Activated CD8-positive, alpha-beta memory T cell treated with anti-CD3 and anti-CD28 coated beads, Interleukin-2, amount 10 ng/mL, durations not matched to agents 7 days and 5 days (primary cell): Measurements from ENCODE around the gene GATA6. TPM values are rescaled to one million over a fixed set of nuclear protein-coding genes. Genes with fewer than 3 reads are reported as not detected.
A peak's percentile ranks its signal among the peaks of the same experiment; 100 is the strongest.

ENCODE experiments used
- ATAC-seq: fragments of 150-1000 bp; cut with Tn5 transposase; one replicate; pipeline ENCODE4 v1.10.0; 2021; ENCODE audit warnings: moderate library complexity
- CTCF ChIA-PET: fragments of 350-600 bp; sonication (Branson Sonifier 250); formaldehyde crosslinking; loops from one replicate; lab custom pipeline; 2021; ENCODE audit warnings: antibody characterized with exemption; lab: Charles Lee
- DNase-seq: peaks from one replicate; pipeline ENCODE4 v3.0.0-alpha.2; 2020
- H3K27ac Mint-ChIP-seq: one replicate; pipeline ENCODE4 v1.8.0; 2021; ENCODE audit warnings: mild to moderate bottlenecking, mixed read lengths
- H3K27me3 Mint-ChIP-seq: one replicate; pipeline ENCODE4 v1.8.0; 2021; ENCODE audit warnings: mixed read lengths
- H3K36me3 Mint-ChIP-seq: one replicate; pipeline ENCODE4 v1.8.0; 2021; ENCODE audit warnings: mild to moderate bottlenecking, mixed read lengths
- H3K4me1 Mint-ChIP-seq: one replicate; pipeline ENCODE4 v1.8.0; 2021; ENCODE audit warnings: mixed read lengths
- H3K4me3 Mint-ChIP-seq: one replicate; pipeline ENCODE4 v1.8.0; 2021; ENCODE audit warnings: mild to moderate bottlenecking, moderate library complexity, mixed read lengths
- H3K9me3 Mint-ChIP-seq: one replicate; pipeline ENCODE4 v1.8.0; 2022; ENCODE audit warnings: low read depth, mixed read lengths
- total RNA-seq, 2 experiments: library from RNA; stranded (reverse); gene quantifications; one replicate each; pipeline ENCODE4 v1.2.3, GENCODE V29; 2021

Gene GATA6
- total RNA-seq, 2 experiments from 2014 or later, result not detected

- Mint-ChIP-seq H3K36me3 (no peaks in the 10 kb centered on the region), H3K4me3 (no peak overlapping the region), H3K9me3 (no peaks in the 10 kb centered on the region), H3K27ac (no peak overlapping the region), H3K4me1 (no peaks in the 10 kb centered on the region), H3K27me3 (peaks cover 1% of the 10 kb centered on the region)
- DNase-seq (no peak), ATAC-seq (no peak)
- CTCF ChIA-PET, result no interaction called here
Measured at GRCh38 chr18:22155584-22155983, 13.8 kb upstream of the GATA6 start.

- Mint-ChIP-seq H3K27ac (no peak overlapping the region), H3K9me3 (no peaks in the 10 kb centered on the region), H3K36me3 (no peaks in the 10 kb centered on the region), H3K4me3 (no peak overlapping the region), H3K27me3 (peaks cover 28% of the 10 kb centered on the region), H3K4me1 (no peaks in the 10 kb centered on the region)
- DNase-seq (no peak), ATAC-seq (no peak)
- CTCF ChIA-PET, result no interaction called here
Measured at GRCh38 chr18:22159014-22159413, 10.4 kb upstream of the GATA6 start.

- Mint-ChIP-seq H3K36me3 (peaks cover 2% of the 10 kb centered on the region), H3K27me3 (peaks cover 43% of the 10 kb centered on the region)
- CTCF ChIA-PET, result no interaction called here
Measured at GRCh38 chr18:22161090-22161489, 8.3 kb upstream of the GATA6 start.

GRCh38 chr18:22163416-22164161, 5.8 kb upstream of the GATA6 start:
- ATAC-seq (no peak), DNase-seq (no peak)
- Mint-ChIP-seq H3K9me3 (no peaks in the 10 kb centered on the region), H3K4me3 (no peak overlapping the region), H3K27me3 (peaks cover 68% of the 10 kb centered on the region), H3K36me3 (peaks cover 2% of the 10 kb centered on the region), H3K27ac (no peak overlapping the region), H3K4me1 (peaks cover 9% of the 10 kb centered on the region)
- CTCF ChIA-PET, result no interaction called here

More at GRCh38 chr18:22161090-22161489, 8.3 kb upstream of the GATA6 start:
- no peak for DNase-seq
- H3K4me1 Mint-ChIP-seq, result peaks cover 2% of the 10 kb centered on the region
- H3K4me3 Mint-ChIP-seq, result no peak overlapping the region
- ATAC-seq, result no peak
- H3K27ac Mint-ChIP-seq, result no peak overlapping the region
- H3K9me3 Mint-ChIP-seq, result no peaks in the 10 kb centered on the region

GRCh38 chr18:22164337-22165048, 4.9 kb upstream of the GATA6 start:
- no peak for DNase-seq
- no peak overlapping the region for H3K27ac Mint-ChIP-seq
- no peak for ATAC-seq
- peaks cover 2% of the 10 kb centered on the region for H3K36me3 Mint-ChIP-seq
- H3K4me3 Mint-ChIP-seq, result no peak overlapping the region
- H3K27me3 Mint-ChIP-seq, result peaks cover 73% of the 10 kb centered on the region
- peaks cover 11% of the 10 kb centered on the region for H3K4me1 Mint-ChIP-seq
- CTCF ChIA-PET, result interaction anchor here (0.6 kb wide), 1 partner anchor 839 kb away, joined by 3 read pairs; no protein-coding TSS in a partner anchor
- H3K9me3 Mint-ChIP-seq, result no peaks in the 10 kb centered on the region

- Mint-ChIP-seq H3K9me3 (no peaks in the 10 kb centered on the region), H3K4me3 (no peak overlapping the region), H3K4me1 (peaks cover 15% of the 10 kb centered on the region), H3K27ac (peak overlapping the region; percentile 69), H3K36me3 (peaks cover 2% of the 10 kb centered on the region), H3K27me3 (peaks cover 78% of the 10 kb centered on the region)
- ATAC-seq (no peak), DNase-seq (no peak)
- CTCF ChIA-PET, result interaction anchor here (0.6 kb wide), 1 partner anchor 839 kb away, joined by 3 read pairs; no protein-coding TSS in a partner anchor
Measured at GRCh38 chr18:22165049-22165602, 4.3 kb upstream of the GATA6 start.

- no peak for ATAC-seq
- no peaks in the 10 kb centered on the region for H3K9me3 Mint-ChIP-seq
- CTCF ChIA-PET, result no interaction called here
- H3K4me1 Mint-ChIP-seq, result peaks cover 19% of the 10 kb centered on the region
- peaks cover 81% of the 10 kb centered on the region for H3K27me3 Mint-ChIP-seq
- H3K4me3 Mint-ChIP-seq, result no peak overlapping the region
- peaks cover 3% of the 10 kb centered on the region for H3K36me3 Mint-ChIP-seq
- DNase-seq, result no peak
- no peak overlapping the region for H3K27ac Mint-ChIP-seq
Measured at GRCh38 chr18:22165603-22166068, 3.8 kb upstream of the GATA6 start.

- CTCF ChIA-PET, result no interaction called here
- peaks cover 3% of the 10 kb centered on the region for H3K36me3 Mint-ChIP-seq
- H3K4me3 Mint-ChIP-seq, result no peak overlapping the region
- DNase-seq (no peak), ATAC-seq (no peak)
- no peak overlapping the region for H3K27ac Mint-ChIP-seq
- H3K4me1 Mint-ChIP-seq, result peaks cover 21% of the 10 kb centered on the region
- peaks cover 82% of the 10 kb centered on the region for H3K27me3 Mint-ChIP-seq
- H3K9me3 Mint-ChIP-seq, result no peaks in the 10 kb centered on the region
Measured at GRCh38 chr18:22166069-22166950, 3.1 kb upstream of the GATA6 start.

GRCh38 chr18:22167091-22167470, 2.3 kb upstream of the GATA6 start:
- Mint-ChIP-seq H3K27me3 (peaks cover 76% of the 10 kb centered on the region), H3K4me1 (peaks cover 21% of the 10 kb centered on the region), H3K9me3 (no peaks in the 10 kb centered on the region), H3K27ac (no peak overlapping the region), H3K4me3 (no peak overlapping the region), H3K36me3 (peaks cover 3% of the 10 kb centered on the region)
- no peak for ATAC-seq
- no peak for DNase-seq
- CTCF ChIA-PET, result no interaction called here

- DNase-seq (no peak), ATAC-seq (no peak)
- Mint-ChIP-seq H3K9me3 (no peaks in the 10 kb centered on the region), H3K4me1 (peaks cover 21% of the 10 kb centered on the region), H3K27me3 (peaks cover 77% of the 10 kb centered on the region), H3K27ac (no peak overlapping the region), H3K4me3 (no peak overlapping the region), H3K36me3 (peaks cover 3% of the 10 kb centered on the region)
- CTCF ChIA-PET, result no interaction called here
Measured at GRCh38 chr18:22167471-22168241, 1.7 kb upstream of the GATA6 start.

GRCh38 chr18:22168360-22168921, 948 bp upstream of the GATA6 start:
- no peak overlapping the region for H3K4me3 Mint-ChIP-seq
- peaks cover 21% of the 10 kb centered on the region for H3K4me1 Mint-ChIP-seq
- H3K36me3 Mint-ChIP-seq, result peaks cover 3% of the 10 kb centered on the region
- no peak for ATAC-seq
- CTCF ChIA-PET, result no interaction called here
- peak overlapping the region; percentile 16 for H3K27ac Mint-ChIP-seq
- H3K9me3 Mint-ChIP-seq, result no peaks in the 10 kb centered on the region
- no peak for DNase-seq
- peaks cover 77% of the 10 kb centered on the region for H3K27me3 Mint-ChIP-seq

GRCh38 chr18:22169889-22170420, 566 bp downstream of the GATA6 start:
- ATAC-seq (peak; percentile 17), DNase-seq (no peak)
- Mint-ChIP-seq H3K4me1 (peaks cover 21% of the 10 kb centered on the region), H3K36me3 (peaks cover 3% of the 10 kb centered on the region), H3K27me3 (peaks cover 79% of the 10 kb centered on the region), H3K9me3 (no peaks in the 10 kb centered on the region), H3K4me3 (peak overlapping the region; percentile 82), H3K27ac (peak overlapping the region; percentile 56)
- CTCF ChIA-PET, result interaction anchor here (1.4 kb wide), 1 partner anchor 194 kb away, joined by 4 read pairs; no protein-coding TSS in a partner anchor
